Ishikawa (cell line): ENCODE data around the gene ZNF883.

ENCODE experiments used
- CEBPB ChIP-seq: IDR thresholded peaks from 2 replicates; pipeline ENCODE4 v1.6.1; 2012
- EP300 ChIP-seq: IDR thresholded peaks from 2 replicates; pipeline ENCODE4 v1.6.1; 2012; ENCODE audit warnings: borderline replicate concordance
- FOXM1 ChIP-seq: IDR thresholded peaks from 2 replicates; pipeline ENCODE4 v1.6.1; 2012; ENCODE audit warnings: low read depth, borderline replicate concordance
- RAD21 ChIP-seq: IDR thresholded peaks from 2 replicates; pipeline ENCODE4 v1.6.1; 2012; ENCODE audit warnings: low read depth
- TEAD4 ChIP-seq: IDR thresholded peaks from 2 replicates; pipeline ENCODE4 v1.6.1; 2012
- TF ChIP-seq, protein P1 (sequence below): IDR thresholded peaks from 2 replicates; pipeline ENCODE4 v1.6.1; 2012
- TF ChIP-seq, protein P2 (sequence below): IDR thresholded peaks from 2 replicates; pipeline ENCODE4 v1.6.1; 2012; ENCODE audit warnings: low read depth, mild to moderate bottlenecking

DNA sequence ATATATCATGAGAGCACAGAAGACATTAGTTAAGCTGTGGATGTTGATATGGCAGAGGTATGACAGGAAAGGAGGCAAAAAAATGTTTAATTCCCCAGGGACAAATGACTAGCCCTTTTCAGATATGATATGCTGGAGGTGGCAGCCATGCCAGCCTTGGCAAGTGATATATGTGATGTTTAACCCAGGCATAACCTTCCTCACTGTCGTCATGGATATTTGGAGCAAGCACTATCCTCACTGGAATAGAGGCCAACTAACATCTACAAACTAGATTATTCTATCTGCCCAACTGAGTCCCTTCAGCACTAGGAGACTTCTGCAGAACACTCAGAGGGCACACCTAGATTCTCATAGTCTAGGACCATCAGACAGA is 94.0 kb downstream of the ZNF883 start:
- TF ChIP-seq RAD21 (no peak), CEBPB (no peak), EP300 (no peak), FOXM1 (no peak), TEAD4 (no peak)
- TF ChIP-seq, protein P1, sequence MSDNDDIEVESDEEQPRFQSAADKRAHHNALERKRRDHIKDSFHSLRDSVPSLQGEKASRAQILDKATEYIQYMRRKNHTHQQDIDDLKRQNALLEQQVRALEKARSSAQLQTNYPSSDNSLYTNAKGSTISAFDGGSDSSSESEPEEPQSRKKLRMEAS, result no peak
- TF ChIP-seq, protein P2, sequence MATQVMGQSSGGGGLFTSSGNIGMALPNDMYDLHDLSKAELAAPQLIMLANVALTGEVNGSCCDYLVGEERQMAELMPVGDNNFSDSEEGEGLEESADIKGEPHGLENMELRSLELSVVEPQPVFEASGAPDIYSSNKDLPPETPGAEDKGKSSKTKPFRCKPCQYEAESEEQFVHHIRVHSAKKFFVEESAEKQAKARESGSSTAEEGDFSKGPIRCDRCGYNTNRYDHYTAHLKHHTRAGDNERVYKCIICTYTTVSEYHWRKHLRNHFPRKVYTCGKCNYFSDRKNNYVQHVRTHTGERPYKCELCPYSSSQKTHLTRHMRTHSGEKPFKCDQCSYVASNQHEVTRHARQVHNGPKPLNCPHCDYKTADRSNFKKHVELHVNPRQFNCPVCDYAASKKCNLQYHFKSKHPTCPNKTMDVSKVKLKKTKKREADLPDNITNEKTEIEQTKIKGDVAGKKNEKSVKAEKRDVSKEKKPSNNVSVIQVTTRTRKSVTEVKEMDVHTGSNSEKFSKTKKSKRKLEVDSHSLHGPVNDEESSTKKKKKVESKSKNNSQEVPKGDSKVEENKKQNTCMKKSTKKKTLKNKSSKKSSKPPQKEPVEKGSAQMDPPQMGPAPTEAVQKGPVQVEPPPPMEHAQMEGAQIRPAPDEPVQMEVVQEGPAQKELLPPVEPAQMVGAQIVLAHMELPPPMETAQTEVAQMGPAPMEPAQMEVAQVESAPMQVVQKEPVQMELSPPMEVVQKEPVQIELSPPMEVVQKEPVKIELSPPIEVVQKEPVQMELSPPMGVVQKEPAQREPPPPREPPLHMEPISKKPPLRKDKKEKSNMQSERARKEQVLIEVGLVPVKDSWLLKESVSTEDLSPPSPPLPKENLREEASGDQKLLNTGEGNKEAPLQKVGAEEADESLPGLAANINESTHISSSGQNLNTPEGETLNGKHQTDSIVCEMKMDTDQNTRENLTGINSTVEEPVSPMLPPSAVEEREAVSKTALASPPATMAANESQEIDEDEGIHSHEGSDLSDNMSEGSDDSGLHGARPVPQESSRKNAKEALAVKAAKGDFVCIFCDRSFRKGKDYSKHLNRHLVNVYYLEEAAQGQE, result no peak
